GM19468 (cell line): ENCODE measurements around the gene PLCL1.

ENCODE experiments used
- ATAC-seq: cut with Tn5 transposase; IDR thresholded peaks from one replicate; pipeline ENCODE4 v1.9.1; 2021; ENCODE audit warnings: mild to moderate bottlenecking, moderate library complexity, moderate number of reproducible peaks; ENCODE audit not compliant: unreplicated experiment; ENCODE audit errors: extremely low read depth

PLCL1 gene

GRCh38 chr2:197919487-197919886 is 115.1 kb downstream of the PLCL1 start:
- no peak for ATAC-seq

GRCh38 chr2:197920088-197920487 is 115.7 kb downstream of the PLCL1 start:
- ATAC-seq, result no peak

GRCh38 chr2:197920592-197921201 is 116.3 kb downstream of the PLCL1 start:
- ATAC-seq, result no peak

DNA sequence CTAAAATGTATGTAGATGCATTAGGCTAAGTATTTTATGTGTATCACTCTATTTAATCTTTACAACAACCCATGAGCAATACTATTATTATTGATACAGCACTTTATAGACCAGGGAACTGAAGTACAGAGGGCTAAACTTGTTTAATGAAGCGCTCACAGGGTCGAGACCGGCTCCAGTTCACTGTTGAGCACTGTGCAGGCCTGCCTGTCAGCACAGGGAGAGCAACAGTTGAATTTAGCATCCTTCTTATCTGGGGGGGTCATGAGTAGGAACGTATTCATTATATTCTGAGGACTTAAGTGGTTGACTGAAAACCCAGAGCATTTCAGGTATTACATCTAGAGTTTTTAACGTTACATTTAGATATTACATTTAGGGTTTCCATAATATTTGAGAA is 120.1 kb downstream of the PLCL1 start:
- no peak for ATAC-seq

DNA sequence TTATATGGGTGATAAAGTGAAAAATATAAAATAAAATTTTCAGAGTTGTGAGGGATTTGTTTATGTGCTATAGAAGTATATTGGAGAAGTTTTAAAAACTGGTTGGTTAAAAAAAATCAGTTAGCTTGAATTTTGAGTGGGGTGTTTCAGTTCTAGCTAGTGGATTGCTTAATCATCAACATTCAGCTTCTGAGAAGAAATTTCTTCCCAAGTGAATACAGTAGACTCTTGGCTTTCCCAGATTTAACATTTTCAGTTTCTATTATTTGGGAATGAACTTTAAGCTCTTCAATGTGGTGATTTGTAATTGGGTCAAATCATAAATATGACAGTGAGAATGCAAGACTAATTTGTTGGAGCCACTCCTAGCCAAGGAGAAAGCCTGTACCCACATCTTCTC is 120.8 kb downstream of the PLCL1 start:
- ATAC-seq, result no peak

DNA sequence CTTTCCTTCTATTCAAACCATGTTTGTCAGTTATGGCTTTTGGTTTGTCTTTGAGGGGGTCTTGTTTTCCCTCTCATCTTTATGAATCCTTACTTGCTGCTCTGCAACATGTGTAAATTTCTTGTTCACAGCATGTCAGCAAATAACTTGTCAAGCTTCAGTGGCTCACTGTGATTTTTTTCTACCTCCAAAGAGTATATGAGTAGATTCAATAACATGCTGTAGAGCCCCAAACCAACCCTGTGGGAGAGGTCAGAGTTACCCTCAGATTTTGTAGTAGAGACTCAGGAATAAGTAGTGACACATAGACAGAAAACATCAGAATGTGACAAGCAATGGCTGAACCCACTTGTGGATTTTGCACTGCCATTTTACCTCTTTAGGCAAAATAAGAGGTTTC is 121.6 kb downstream of the PLCL1 start:
- no peak for ATAC-seq

- no peak for ATAC-seq
Observed at GRCh38 chr2:197926673-197927072, 122.3 kb downstream of the PLCL1 start.

DNA sequence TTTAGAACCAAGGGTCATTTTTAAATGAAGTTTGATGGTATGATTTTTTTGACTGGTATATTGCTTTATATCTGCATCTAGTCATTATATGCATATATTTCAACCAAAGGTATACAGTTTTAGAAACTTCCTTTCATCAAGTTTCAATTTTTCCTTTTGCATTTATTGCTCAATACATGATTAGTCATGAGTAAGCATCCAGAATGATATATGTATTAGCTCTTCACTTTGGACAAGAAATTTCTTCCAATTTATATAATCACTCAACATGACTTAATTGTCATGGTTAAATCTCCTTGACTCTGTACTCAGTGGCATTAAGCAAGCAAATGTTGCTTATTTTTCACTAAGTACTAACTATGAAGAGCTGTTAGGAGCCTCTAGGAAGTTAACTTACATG is 123.6 kb downstream of the PLCL1 start:
- no peak for ATAC-seq

DNA sequence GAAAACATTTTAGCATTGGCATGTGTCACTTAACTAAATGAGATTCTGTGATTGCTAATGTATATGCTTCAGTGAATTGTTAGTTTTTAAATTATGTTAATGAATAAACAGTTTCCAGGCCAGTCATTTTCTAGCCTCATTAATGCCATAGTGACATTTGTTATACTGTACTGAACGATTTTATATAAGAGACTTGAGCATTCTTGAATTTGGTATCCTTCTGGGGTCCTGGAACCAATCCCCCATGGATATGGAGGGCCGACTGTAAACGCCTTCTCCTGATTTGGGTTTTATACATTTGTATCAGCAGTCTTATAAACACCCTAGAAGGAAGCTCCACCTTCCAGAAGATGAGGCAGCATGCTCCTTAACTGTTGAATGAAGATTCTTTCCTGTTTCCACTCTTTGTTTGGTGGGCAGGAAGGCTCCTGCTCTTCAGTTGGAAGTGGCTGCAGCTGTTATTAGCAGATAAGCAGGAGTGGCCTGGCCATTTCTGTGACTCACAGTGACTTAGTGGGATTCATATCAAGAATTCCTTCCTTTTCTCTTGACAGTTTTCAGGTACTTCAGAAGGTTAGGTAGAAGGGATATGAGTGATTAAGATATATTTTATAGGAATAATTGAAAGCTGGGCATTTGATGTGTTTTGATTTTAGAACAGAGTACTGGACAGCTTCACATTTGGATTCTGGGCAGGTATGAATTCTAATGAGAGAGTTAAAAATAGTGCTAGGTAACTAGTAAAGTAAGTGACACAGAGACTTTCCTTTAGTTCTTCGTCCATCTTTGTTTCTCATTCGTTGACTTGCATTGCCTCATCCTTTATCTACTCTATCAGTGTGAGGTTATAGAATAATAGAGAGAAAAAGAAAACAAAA is 124.9 kb downstream of the PLCL1 start:
- no peak for ATAC-seq

DNA sequence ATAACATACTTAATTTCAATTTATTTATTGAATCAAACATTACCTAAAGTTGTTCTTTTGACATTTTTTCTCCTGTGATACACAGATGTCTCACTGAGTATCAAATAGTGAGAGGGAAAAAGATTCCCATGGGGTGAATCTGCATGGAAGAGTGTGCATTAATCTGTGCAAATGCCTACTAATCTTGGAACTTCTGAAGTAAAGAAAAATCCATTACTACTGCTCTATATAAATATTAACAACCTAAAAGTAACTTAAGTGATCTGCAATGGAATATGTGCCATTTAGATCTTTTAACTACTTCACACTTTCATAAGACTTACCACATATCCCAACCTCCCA is 125.5 kb downstream of the PLCL1 start:
- ATAC-seq, result no peak

- ATAC-seq, result no peak
Observed at GRCh38 chr2:197930570-197931278, 126.3 kb downstream of the PLCL1 start.

GRCh38 chr2:197931661-197932312 is 127.4 kb downstream of the PLCL1 start:
- no peak for ATAC-seq

DNA sequence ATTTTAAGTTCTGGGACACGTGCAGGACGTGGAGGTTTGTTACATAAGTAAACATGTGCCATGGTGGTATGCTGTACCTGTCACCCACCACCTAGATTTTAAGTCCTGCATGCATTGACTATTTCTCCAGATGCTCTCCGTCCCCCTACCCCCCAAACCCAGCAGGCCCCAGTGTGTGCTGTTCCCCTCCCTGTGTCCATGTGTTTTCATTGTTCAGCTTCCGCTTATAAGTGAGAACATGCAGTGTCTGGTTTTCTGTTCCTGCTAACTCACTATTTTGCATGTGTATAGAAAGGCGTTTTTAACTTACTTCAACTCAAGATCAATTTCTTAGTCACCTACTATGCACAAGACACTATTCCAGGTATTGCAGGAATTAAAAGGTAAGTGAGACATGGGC is 128.0 kb downstream of the PLCL1 start:
- no peak for ATAC-seq

- ATAC-seq, result no peak
Observed at GRCh38 chr2:197934261-197934933, 130.0 kb downstream of the PLCL1 start.

- no peak for ATAC-seq
Observed at GRCh38 chr2:197934934-197935289, 130.5 kb downstream of the PLCL1 start.

- no peak for ATAC-seq
Observed at GRCh38 chr2:197937814-197938213, 133.4 kb downstream of the PLCL1 start.

- ATAC-seq, result no peak
Observed at GRCh38 chr2:197938555-197938954, 134.2 kb downstream of the PLCL1 start.

DNA sequence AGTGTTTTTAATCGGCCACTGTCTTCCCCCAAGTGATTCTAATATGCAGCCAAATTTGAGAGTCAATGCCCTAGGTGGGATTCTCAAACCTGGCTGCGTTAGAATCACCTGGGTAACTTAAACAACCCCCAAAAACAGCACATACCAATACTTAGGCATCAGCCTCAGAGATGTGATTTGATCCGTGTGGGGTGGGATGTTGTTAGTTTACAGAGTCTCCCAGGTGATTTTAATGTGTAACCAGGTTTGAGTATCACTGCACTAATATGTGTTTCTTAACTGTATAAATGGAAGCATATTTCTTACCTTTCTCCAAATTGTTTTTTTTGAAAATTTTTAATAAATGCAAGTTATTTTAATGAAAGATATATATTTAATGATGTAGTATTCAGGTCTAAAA is 135.4 kb downstream of the PLCL1 start:
- ATAC-seq, result no peak

DNA sequence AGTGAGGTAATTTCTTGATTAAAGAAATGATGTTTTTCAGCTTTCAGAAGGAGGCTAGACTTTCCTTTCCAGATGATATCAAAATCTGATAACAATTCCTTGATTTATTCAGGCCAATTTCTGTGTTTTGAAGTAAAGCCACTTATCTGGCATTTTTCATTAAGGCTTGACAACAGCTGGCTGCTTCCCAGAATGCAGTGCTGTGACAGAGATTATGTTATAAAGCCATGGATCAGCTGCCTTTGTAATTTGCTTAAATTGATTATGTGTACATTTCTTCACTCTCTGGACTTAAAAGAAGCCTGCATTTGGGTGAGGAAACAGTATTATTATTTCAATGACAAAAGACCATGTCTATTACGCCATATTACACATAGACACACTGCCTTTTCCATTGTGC is 136.0 kb downstream of the PLCL1 start:
- ATAC-seq, result no peak

DNA sequence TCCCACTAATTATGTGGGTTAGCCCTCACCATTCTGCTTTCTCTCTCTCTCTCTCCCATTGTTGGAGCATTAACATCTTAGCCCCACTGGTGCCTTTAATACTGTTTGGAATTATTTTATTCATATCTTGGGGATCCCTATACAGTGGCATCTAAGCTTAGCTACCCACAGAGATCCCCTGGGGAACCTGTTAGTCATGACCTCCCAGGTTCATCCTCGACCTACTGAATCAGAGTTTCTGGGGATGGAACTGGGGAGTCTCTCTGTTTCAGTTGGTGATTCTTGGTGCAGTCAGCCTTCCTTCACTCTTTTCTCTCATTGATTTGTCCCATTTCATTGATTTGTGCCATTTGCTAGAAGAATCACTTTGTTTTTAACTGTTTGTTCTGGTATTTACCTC is 137.3 kb downstream of the PLCL1 start:
- no peak for ATAC-seq
